HT-29 (cell line): Measurements from ENCODE around the gene ACAA1. TPM values are rescaled to one million over a fixed set of nuclear protein-coding genes. Genes with fewer than 3 reads are reported as not detected.

Experiments
- DNase-seq: peaks from one replicate; pipeline ENCODE4 v3.0.0-alpha.2; 2015; ENCODE audit warnings: low spot score
- total RNA-seq: library from RNA; depleted of rRNA; stranded (reverse); fragments of >200 nt; shearing (Covaris generic); gene quantifications from 2 replicates; pipeline ENCODE4 v1.2.3, GENCODE V29; 2014

The ACAA1 gene
- total RNA-seq, 1 experiment from 2014 or later, result 84.7 TPM

- peak; percentile 65 for DNase-seq
Observed at GRCh38 chr3:38154033-38154494, 17.1 kb upstream of the ACAA1 start.

GRCh38 chr3:38153221-38153620 is 16.3 kb upstream of the ACAA1 start:
- DNase-seq, result no peak

DNA sequence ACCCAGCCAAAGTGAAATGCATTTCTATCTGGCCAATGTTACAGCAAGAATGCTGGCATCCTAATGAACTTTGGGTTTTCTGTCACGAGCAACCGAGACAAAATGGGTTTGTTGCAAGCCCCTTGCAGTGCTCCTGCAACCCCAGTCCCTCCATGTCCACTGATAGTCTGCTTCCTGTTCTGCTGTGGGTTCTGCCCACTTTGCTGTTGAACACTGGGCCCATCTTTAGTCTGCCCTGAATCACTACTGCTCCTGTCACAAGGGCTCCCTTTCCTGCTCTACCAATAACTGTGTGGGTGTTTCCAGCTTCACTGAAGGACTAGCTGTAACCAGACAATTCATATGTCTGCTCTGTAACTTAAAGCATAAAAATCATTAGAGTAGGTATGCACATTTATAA is 15.7 kb upstream of the ACAA1 start:
- no peak for DNase-seq

- DNase-seq, result no peak
Observed at GRCh38 chr3:38151667-38152265, 14.8 kb upstream of the ACAA1 start.

- no peak for DNase-seq
Observed at GRCh38 chr3:38150780-38151528, 14.0 kb upstream of the ACAA1 start.

DNA sequence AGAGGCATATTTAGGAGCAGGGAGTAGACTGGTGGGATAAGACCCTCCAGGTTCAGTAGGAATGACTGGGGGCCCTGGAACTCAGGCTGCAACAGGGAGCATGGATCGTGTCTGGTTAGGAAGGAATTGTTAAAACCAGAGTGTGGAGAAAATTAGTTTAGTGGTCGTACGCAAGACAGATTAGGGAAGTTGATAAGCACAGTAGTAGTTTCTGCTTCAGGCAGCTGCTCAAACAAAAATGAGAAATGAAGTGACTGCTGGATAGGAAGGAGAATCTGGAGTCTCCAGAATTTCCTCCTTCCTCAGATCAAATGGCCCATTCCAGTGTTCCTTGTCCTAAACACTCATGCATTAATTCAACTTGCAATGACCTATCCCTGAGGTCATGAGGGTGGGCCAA is 12.8 kb upstream of the ACAA1 start:
- no peak for DNase-seq

- no peak for DNase-seq
Observed at GRCh38 chr3:38148311-38148882, 11.5 kb upstream of the ACAA1 start.

GRCh38 chr3:38147421-38147820 is 10.5 kb upstream of the ACAA1 start:
- DNase-seq, result no peak

- no peak for DNase-seq
Observed at GRCh38 chr3:38146504-38146903, 9.6 kb upstream of the ACAA1 start.

GRCh38 chr3:38143511-38143910 is 6.6 kb upstream of the ACAA1 start:
- DNase-seq, result no peak

- DNase-seq, result no peak
Observed at GRCh38 chr3:38142959-38143358, 6.0 kb upstream of the ACAA1 start.

DNA sequence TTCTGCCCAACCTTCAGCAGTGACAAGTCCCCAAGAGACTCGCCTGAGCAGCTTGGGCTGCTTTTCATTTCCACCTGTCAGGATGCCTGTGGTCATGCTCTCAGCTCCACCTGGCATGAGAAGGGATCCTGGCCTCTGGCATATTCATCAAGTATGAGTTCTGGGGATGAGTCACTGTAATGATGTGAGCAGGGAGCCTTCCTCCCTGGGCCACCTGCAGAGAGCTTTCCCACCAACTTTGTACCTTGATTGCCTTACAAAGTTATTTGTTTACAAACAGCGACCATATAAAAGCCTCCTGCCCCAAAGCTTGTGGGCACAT is 5.0 kb upstream of the ACAA1 start:
- no peak for DNase-seq

GRCh38 chr3:38141173-38141951 is 4.4 kb upstream of the ACAA1 start:
- DNase-seq, result no peak

DNA sequence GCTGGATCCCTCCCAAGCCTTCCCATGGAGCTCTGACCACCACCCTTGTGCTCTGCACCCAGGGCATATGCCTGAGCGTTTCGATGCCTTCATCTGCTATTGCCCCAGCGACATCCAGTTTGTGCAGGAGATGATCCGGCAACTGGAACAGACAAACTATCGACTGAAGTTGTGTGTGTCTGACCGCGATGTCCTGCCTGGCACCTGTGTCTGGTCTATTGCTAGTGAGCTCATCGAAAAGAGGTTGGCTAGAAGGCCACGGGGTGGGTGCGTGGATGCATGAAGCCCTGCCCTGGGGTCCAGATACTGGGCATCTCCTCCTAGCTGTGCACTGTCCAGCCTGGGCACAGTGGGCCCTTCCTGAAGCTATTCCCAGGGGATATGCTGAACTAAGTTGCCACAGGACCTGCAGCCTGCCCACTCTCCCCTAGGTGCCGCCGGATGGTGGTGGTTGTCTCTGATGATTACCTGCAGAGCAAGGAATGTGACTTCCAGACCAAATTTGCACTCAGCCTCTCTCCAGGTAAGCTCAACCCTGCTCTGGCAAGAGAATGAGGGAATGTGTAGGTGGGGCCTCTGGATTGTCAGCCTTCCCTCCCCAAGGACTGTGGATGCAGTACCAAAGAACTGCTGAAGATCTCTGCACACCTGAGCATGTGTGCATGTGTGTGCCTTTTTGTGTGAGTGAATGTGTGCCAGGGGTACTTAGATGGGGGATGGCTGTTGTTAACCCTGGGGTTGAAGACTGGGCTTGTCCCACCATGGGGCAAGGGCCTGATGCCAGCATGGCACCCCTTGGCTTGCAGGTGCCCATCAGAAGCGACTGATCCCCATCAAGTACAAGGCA is 3.6 kb upstream of the ACAA1 start:
- DNase-seq, result no peak

DNA sequence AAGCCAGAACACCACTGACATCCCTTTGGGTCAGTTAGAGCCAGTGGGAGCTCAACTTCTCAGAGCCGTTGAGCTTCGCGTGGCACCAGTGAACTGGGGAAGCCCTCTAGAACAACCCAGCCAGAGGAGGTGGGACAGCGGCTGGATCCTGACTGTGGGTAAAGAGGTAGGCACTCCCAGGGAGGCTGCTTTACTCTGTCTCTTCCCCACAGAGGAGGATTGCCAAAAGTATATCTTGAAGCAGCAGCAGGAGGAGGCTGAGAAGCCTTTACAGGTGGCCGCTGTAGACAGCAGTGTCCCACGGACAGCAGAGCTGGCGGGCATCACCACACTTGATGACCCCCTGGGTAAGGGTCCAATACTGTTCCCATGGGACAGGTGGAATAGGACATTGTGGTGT is 2.7 kb upstream of the ACAA1 start:
- DNase-seq, result no peak

GRCh38 chr3:38139191-38139590 is 2.3 kb upstream of the ACAA1 start:
- DNase-seq, result peak; percentile 37

DNA sequence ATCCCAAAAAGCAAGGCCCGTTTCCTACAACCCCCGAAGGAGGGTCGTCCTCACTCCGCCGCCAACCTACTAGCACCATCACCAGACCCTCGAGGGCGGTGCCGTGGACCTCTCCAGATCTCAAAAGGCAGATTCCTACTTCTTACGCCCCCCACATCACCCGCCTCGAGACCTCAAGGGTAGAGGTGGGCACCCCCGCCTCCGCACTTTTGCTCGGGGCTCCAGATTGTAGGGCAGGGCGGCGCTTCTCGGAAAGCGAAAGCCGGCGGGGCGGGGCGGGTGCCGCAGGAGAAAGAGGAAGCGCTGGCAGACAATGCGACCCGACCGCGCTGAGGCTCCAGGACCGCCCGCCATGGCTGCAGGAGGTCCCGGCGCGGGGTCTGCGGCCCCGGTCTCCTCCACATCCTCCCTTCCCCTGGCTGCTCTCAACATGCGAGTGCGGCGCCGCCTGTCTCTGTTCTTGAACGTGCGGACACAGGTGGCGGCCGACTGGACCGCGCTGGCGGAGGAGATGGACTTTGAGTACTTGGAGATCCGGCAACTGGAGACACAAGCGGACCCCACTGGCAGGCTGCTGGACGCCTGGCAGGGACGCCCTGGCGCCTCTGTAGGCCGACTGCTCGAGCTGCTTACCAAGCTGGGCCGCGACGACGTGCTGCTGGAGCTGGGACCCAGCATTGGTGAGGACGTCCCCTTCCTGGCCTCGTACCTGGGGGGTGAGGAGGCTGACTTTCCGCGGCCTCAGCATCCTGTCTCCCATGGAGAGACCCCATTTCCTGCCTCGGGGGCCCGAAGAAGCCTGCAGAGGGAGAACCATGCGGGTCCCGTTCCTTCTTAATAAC is 1.6 kb upstream of the ACAA1 start, which contains the start of gene MYD88:
TSS of gene MYD88 (plus strand) at position 313 of the 842 bp plus-strand sequence. CDS start at position 353, 40 bp downstream.
- peak; percentile 50 for DNase-seq

DNA sequence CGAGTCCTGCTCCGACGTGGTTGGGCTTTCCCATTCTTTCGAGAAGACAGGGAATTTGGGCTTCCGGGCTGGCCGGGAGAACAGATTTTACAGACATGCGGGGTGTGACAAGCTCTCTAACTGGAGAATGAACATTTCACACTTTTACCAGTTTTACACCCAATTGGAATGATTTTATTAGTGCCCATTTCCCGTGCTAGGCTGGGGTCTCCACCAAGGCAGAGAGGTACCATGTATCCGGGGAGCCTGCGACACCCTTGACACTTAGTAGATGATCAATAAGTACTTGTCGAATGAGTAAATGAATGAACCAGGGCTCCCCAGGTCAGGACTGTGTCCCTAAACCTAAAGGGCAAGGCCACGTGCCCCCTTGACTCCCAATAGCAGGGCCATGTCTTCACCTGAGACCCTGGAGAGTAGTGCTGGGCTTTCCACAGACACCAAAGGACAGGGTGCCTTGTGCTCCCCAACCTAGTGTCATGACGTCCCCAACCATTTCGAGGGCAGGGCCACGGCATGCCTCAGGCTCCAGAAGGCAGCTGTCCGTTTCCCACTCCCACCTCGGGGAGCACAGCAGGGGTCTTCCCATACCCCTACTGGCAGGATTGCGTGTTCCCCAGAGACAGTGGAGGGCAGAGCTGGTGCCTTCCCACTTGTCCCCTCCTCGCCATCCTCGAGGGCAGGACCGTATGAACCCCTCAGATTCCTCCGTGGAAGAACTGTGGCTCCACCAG is 855 bp upstream of the ACAA1 start:
- DNase-seq, result no peak

DNA sequence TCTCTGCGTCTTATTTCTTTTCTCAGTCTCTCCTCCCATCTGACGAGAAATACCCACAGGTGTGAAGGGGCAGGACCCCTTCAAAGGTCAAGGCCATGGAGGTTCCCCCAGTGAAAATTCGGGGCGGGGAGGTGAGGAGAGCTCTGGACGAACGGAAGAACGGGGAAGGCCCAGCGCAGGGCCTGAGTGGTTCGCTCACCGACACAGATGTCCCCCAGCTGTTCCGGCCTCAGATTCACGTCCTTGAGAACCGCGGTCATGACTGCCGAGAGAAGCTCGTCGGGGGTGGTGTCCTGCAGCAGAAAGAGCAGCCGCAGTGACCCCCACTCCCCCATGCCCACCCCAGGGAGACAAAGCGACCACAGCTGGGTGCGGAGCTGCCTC is 542 bp downstream of the ACAA1 start:
- no peak for DNase-seq
